GM12865 (cell line): ENCODE data around the gene IFNA7.
"Not testable (repeated sequence)": the region's sequence is repeated elsewhere in the genome, so short reads cannot be mapped to it uniquely, and the experiment has no call there.

ENCODE experiments used
- DNase-seq: peaks from one replicate; pipeline ENCODE4 v3.0.0; 2010; ENCODE audit warnings: low read depth
- H3K4me3 ChIP-seq: 2 replicates; pipeline ENCODE4 v1.5.1; 2011; ENCODE audit warnings: mild to moderate bottlenecking, low read depth, low read length, control low read depth
- CTCF ChIP-seq: IDR thresholded peaks from 2 replicates; pipeline ENCODE4 v1.5.1; 2011; ENCODE audit warnings: low read length, control low read depth, low read depth, inconsistent platforms; ENCODE audit not compliant: insufficient read depth; ENCODE audit errors: missing control alignments

IFNA7 gene

GRCh38 chr9:21202105-21202504 lies at the start of gene IFNA7:
Gene IFNA7 (minus strand): TSS chr9:21202205. CDS start chr9:21202165, 40 bp downstream.
- not testable (repeated sequence) for H3K4me3 ChIP-seq, DNase-seq

- H3K4me3 ChIP-seq = no peak overlapping the region
- no peak for DNase-seq
- TF ChIP-seq CTCF = no peak
These were observed 49.6 kb upstream of the IFNA7 start for GRCh38 chr9:21251638-21252037.

GRCh38 chr9:21251190-21251589 lies 49.2 kb upstream of the IFNA7 start:
- DNase-seq = no peak
- no peak overlapping the region for H3K4me3 ChIP-seq
- no peak for TF ChIP-seq CTCF

GRCh38 chr9:21244836-21245235 lies 42.8 kb upstream of the IFNA7 start:
- TF ChIP-seq CTCF = no peak
- no peak overlapping the region for H3K4me3 ChIP-seq
- DNase-seq = no peak

- H3K4me3 ChIP-seq = no peak within 1 kb of the TSS
- no peak for TF ChIP-seq CTCF
- DNase-seq = no peak
These were observed 37.9 kb upstream of the IFNA7 start, which contains the start of gene IFNA14 for GRCh38 chr9:21239911-21240310. Gene IFNA14 (minus strand): TSS chr9:21240005. CDS start chr9:21239935, 70 bp downstream.

- not testable (repeated sequence) for H3K4me3 ChIP-seq, DNase-seq
These were observed 34.3 kb upstream of the IFNA7 start for GRCh38 chr9:21236360-21236714.

GRCh38 chr9:21235468-21236359 lies 33.7 kb upstream of the IFNA7 start:
- DNase-seq = peak; percentile 69
- not testable (repeated sequence) for H3K4me3 ChIP-seq
- TF ChIP-seq CTCF = peak; percentile 57

GRCh38 chr9:21234153-21234687 lies 32.2 kb upstream of the IFNA7 start:
- no peak for TF ChIP-seq CTCF
- DNase-seq = no peak
- no peak overlapping the region for H3K4me3 ChIP-seq
